ENCODE data around the gene NEK6.

NEK6 gene

DNA sequence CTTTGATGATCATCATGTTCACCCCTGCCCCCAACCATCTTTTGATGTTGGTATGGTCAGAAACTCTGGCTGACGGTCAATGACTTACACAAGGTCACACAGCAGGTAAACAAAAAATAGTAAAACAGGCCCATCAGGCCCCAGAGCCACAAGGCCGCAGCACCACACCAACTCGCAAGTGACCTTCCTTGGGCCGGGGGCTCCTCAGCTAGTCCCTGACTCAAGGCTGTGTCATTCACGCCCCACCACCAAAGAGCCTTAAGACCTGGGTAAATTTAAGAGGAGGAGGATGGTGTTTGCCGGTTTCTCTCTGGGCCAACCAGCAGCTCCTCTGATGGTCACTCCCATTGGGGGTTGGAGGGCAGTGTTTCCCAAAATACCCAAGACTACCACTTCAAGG lies 101.7 kb downstream of the NEK6 start:
- DNase-seq, result no peak

DNA sequence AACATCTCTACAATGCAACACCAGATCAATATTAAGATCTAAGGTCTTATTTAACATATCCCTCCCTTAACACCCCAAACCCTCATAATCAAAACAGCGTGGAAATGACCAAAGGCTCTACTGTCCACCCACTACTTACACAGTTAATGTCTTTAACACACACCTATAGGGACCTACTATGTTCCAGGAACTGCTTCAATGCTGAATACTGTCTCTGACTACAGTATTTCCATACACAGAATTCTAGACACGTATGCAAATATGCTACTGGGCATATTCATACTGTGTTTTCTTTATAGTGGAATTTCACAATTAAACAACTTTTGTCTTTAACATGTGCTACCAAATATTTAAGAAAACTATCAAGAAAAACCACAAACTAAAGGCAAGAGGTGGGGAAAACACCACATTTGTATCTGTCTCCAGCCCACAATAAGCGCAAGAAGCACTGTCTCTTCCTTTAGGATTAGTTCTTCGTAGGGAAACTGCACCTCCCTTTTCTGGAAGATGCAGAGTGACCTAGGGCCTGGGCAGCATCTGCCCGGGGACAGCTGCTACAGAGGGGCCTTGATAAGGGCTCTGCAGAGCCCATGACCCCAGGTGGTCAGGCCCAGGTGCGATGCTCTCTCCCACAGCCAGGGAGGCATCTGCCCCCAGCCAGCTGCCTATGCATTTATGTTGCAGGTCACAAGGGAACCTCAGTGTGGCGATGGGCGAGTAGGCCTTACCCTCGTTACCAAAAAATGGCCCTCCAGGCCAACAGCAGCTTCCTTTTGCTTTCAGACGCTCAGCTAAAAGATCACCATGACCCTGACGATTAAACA lies 102.3 kb downstream of the NEK6 start:
- DNase-seq, result no peak

DNA sequence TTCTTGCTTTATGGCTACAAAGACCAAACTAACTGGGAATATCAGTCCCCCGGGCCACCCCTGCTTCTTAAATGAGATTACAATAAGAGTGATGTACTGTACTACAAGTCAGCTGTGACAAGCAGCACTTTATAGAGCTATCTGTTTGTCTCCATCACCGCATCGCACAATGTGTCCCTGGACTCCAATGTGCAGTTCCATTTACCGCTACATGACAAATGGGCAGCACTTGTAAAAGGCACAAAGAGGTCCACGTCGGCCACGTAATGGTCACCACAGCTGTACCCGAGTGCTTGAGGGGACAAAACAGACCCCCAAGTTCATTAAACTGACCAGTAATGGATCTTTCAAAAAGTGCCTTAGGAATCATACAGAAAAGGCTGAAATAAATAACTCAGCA lies 103.4 kb downstream of the NEK6 start:
- no peak for DNase-seq

DNA sequence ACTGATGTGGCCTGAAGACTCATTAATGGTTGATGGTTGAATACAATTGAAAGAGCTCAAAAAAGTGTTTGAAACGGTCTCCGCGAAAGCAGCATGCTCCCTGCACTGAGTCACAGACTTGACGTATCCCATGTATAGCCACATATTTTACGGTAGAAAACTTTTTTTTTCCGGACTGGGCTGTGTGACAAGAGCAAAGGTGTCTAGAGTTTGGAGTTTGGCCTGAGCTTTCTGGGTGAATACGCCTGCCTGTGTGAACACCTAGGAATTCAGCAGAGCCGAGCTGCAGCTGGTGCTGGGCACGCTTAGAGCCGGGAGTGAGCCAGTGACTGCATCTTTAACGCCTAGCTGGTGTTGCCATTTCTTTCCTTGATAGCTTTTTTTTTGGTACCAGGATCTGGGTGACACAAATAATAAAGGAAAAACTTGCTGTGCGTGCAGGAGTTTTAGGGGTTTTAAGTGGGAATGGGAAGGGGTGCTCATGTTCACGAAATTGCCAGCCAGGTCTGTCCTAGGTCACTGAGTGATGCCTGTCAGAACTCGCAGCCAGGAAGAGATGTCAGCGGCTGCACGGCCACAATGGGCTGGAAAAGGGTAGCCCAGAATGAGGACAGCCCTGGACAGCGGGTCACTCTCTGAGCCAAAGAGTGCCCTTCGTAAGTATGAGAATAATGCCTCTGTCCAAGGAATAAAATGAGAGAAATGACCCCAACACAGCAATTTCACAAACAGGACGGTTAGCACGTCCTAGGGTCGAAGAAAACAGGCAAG lies 105.8 kb downstream of the NEK6 start:
- DNase-seq, result no peak

DNA sequence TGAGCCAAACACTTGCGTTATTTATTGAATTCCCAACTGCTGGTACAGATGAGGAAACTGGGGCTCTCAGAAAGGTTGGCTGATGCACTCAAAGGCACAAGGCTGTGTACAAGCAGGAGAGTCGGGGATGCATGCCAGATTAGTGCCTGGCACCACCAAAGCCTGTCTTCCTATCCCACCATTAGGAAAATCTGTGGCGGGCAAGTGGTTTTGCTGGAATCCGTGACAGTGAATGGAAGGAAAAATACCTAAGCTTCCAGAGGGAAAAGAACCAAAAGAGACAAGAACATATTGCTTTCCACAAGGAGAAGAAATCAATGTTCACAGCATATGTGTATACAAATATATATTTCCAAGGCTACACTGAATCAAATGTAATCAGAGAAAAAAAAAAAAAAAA lies 106.4 kb downstream of the NEK6 start:
- no peak for DNase-seq

DNA sequence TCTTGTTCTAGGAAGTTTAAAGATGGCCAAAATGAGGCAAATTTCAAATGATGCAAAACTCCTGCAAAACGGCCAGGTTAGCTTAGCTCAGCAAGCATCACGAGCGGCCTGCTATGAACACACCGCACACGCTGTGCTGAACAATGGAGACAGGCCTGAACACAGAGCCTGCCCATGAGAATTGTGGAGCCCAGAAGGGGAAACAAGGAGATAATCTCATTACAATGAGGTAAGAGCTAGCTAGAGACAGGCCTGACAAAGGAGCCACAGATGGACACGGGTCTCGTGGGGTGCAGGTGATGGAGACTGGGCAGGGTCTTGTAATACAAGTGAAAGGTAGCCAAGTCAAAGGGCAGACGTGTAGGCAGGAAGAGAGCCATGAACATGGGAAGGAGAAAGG lies 107.3 kb downstream of the NEK6 start:
- no peak for DNase-seq

DNA sequence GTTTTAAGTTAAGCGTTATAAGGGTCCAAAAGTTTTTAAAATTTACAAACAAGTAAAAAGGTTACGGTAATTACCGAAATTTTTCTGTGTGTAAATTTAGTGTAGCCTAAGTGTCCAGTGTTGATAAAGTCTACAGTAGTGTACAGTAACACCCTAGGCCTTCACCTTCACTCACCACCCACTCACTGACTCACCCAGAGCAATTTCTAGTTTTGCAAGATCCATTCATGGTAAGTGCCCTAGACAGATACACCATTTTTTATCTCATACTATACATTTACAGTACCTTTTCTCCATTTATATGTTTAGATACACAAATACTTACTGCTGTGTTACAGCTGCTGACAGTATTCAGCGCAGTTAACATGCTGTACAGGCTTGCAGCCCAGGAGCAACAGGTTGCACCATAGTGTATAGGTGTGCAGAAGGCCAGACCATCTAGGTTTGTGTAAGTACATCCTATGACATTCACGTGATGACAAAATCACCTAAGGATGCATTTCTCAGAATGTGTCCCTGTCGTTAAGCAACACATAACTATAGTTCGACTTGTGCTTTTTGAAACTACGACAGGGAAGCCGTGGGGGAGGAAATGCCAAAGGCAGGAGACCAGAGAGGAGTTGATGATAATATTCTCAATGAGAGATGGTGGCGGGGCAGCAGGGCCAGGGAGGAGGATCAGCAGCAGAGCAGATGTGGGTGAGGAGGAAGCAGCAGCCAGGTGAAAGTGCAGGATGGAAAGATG lies 108.9 kb downstream of the NEK6 start:
- DNase-seq, result no peak

DNA sequence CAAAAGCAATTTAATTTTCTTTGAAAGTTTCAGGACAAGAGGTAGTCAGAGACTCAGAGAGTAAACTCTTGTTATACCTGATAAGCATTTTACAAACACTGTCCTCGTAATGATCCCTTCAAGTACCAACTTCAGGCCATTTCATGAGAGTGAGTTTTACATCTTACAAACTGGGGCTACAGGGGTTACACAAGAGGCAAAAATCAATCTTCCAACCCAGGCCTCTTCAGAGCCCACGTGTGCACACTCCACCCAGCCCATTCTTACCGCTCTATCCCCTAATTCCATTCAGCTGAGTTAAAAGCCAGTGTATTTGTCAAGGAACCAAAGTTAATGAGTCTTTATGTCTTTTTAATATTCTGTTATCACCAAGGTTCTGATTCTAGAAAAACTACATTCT lies 110.9 kb downstream of the NEK6 start:
- DNase-seq, result no peak

DNA sequence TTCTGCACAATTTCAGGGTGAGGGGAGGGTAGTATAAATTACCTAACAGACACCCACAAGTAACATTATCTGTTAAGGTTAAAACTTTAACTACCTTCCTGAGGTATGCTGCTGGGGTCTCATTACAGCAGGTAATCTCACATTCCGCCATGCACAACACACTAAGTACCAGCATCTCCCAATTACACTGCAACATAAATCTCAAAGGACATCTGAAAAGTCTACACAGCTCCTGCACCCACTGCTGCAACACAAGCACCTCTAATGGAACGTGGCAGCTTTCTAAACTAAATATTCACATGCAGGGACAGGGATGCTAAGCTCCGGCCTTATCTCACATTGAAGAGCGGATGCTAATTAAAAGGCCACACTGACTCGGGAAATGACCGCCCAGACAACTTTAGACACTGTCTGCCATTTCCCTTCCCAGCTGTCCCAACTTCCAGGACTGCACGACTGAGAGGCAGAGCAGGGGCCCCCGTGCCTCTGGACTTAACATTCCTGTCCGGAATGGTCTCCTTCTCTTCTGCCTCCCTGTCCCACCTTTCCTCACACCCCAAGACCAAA lies 111.6 kb downstream of the NEK6 start:
- DNase-seq, result no peak

DNA sequence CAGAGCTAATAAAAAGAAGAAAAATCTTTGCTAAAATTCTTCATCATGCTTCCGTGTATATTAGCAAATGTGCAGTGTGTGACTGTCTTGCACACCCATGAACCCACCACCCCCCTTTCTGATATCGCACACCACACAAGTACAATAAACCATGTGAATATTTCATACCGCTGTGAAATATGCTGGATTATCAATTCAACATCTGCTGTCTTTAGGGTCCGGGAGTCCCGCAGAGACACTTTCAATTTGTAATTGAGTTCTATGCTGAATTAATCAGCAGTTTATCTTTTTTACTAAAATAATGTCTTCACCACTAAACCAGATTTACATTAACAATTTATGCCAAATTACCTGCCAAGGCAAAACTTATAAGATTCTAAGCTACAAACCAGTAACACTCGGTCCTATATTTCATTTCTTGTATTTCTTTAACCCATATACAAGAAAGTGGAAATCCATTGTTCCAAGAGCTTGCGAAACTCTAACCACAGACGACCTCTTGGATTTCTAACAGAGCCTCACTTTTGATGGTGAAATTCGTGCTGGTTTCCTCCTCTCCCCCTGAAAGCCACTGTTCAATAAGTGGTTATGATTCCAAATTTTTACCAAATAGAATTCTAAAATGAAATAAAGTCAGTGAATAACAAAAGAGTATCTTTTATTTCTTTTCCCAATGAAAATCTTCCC lies 113.3 kb downstream of the NEK6 start:
- no peak for DNase-seq

DNA sequence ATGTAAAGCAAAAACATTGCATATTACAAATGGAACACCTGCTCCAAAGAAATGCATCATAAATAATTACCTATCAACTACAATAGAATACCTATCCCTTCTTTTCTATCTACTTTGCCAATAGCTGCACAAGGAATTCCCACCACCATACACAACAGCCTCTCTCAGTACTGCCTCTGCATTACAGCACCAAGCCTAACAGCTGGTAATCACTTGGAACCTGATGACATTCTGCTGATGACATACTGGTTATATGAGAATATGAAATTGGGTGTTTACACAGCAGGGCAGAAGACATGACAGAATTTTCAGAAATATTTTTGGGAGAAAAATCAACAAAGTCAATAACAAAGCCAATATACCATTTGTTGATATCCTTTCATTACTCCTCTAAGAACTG lies 114.3 kb downstream of the NEK6 start:
- DNase-seq, result no peak

DNA sequence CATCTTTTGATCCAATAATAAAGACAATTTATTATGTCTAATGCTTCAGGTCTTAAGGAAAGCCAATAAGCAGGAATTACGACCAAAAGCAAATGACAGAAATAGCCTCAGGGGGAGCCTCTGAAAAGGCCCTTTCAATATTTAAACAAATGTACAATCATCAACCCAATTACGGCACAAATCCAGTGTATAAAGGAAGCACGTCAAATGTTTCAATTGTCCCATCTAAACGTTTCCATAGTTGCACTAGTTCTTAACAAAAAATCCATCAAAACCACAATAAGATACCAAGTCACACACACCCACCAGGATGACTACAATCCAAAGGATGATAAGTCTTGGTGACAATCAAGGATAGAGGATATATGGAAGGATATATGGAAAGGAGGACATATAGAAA lies 115.6 kb downstream of the NEK6 start:
- DNase-seq, result no peak

DNA sequence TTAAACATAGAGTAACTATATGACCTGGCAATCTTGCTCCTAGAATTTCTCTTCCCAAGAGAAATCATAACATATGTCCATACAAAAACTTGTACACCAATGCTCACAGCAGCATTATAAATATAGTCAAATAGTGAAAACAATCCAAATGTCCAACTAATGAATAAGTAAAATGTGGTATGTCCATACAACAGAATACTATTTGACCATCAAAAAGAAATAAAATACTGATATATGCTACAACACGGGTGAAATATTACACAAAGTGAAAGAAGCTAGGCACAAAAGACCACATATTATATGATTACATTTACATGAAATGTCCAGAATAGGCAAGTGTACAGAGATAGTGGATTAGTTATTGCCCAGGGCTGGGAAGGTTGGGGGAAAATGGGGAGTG lies 116.1 kb downstream of the NEK6 start:
- no peak for DNase-seq

DNA sequence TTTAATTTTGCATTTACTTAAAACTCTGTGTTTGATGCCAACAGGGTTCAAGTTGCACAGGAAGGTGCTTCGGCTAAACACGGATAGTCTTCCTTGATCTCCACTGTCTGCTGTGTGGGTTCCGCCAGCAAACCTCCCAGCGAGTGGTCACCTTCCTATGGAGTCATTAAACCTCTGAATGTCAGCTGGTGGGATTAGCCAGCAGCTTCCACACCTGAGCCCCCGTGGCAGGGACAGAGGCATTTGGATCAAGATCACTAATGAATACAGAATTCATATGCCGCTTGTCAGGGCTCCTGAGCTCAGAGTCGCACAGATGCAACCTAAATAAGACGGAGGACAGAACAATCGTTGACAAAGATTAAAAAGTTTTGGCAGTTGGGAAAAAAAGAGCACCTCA lies 118.0 kb downstream of the NEK6 start:
- no peak for DNase-seq

DNA sequence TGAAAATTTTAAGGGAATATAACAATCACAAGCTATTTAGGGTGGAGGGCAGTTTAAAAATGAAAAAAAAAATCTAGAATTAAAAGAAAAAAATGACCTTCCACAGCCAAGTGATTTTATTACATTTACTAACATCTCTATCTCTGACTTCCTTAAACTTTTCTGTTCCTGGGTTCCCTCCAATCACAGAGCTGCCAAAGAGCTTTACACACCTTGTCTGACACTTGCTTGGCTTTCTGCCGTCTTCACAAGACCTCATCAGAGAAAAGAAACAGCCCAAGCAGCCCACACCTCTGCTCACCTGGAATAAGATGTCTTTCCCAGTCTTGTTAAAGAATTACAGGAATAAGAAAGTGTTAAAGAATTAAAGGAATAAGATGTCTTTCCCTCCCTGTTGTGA lies 118.6 kb downstream of the NEK6 start:
- no peak for DNase-seq

DNA sequence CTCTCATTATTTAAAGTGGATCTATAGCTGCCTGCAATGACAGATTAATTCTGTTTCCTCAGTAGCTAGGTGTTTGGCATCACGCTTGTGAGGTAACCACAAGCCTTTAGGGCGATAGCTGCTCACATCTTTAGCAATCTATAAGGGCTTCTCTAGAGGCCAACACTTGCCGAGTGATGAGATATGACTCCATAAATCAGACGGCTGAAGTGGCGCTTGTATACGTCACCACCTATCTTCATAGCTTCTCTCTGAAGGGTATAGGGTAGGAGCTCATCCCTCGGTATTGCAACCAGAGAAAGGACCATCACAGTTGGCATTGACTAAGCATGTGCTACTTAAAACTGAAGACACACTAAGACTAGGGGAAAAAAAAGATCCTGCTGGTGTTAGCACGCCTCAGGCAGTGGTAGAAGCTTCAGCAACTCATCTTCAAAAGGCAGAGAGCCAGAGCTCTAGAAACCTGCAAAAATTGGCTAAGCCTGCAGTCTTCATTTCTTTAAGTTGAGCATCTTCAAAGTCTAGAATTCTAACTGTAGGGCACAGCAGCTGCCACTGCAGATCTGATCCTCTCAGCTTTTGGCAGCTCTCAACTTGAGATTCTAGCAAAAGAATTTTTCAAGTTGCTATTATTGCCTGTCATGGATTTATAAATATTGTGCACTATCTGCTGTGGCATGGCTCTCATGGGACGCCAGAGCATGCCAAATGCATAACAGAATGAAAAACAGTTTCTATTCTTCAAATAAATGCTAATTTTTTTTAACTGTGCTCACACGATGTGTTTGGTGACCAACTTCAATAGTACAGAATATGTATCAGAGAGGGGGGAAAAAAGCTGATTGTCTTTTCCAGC lies 120.0 kb downstream of the NEK6 start:
- peak; percentile 85 for DNase-seq

DNA sequence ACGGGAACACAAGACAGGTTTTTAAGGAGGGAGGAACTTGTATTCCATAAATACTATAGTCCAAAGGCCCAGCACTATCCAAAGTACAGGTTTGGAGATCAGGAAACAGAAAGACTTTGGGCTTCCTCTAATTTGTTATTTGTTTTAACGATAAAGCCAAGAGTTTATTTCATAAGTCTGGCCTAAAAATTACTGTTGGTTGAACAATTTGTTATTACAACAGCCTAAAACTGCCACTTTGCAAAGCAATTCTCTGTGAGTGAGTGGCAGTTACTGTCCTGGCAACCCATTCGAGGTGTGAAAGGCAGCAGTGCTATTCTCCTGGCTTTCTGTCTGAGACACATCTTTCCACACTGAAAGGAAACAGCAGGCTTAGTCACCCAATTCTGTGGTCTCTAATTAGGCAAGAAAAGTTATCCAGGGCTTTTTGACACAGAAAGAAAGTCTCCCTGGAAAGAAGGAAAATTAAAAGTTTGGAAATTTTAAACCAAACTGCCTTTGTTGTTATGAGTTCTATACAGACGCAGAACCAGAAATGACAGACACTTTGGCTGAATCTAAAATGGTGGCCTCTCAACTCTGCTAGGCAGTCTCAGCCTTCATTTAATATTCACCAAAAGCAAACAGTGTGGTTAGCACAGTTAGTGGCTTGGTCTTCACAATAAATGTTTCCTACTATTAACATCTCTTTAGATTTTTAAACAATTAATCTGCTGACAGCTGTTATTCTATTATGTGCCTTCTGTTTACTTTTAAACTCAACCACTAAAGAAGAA lies 123.6 kb downstream of the NEK6 start:
- DNase-seq, result no peak

DNA sequence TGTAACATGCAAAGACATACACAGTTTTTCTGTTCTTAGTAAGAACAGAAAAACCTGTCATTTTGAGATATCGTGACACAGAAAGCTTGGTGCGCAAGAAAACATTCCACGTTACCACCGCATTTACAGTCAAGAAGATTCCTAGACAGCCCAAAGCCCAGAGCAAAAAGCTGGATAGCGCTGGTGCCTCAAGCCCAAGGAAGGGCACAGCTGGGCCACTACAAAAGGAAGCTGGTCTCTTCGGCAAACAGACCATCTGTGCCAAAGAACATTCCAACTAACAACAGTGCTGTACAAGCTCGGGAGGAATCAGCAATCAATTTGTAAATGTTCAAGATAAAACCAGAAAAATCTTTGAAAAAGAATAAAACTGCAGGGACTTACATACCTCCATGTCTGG lies 126.5 kb downstream of the NEK6 start:
- DNase-seq, result no peak

DNA sequence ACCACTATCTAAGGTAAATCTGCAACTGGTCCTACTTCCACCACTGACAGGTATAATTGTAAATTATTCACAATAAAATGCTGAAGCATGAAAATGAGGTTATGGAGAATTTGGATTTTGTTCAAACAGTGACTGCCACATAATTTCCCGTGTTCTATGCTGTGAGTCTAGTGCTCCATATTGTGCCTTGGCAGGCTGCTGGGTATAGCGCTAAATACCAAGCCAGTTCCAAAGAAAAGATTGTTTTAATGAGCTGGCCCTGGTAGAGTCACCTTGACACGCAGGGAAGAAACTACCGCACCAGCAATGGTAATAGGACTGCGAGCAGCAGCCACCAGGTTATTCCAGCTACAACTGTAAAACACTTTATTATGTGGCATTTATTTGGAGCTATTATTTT lies 127.1 kb downstream of the NEK6 start:
- no peak for DNase-seq

DNA sequence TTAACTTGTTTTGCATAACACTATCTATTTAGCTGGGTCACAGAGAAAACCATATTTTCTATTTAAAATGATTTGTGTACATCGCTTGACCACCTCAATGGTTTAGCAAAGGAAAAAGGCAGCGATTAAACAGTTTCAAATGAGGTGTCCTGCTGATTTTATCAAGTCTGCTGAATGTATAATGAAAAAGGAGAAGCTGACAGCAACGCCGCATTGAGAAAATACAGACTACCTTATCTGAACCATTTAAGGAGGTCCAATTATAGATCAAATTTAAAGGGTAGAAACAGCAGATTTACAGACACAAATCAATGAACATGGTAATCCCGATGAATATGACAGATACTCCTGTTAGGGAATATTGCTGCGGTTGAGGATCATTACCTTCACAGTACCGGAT lies 127.9 kb downstream of the NEK6 start:
- DNase-seq, result no peak

DNA sequence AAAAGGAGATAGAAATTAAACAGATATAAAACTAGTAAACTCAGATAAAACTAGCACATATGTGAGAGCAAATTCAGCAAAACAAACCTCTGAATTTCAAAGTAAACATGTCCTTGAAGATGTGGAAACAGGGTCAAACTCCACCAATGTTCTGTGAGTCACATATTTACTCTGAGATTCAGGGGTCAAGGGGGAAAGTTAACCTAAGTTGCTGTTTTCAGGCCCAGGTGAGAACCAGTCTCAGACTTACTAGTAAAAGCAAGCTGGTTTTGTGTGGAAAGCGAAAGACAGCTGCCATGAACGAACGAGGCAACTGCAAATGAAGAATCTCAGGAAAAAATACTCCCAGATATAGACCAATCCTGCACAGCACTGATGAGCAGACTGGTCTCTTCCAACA lies 128.5 kb downstream of the NEK6 start:
- DNase-seq, result no peak

Measured in NCI-H510A (cell line).